Skeletal muscle tissue (tissue), 4 donors: Measurements from ENCODE around the gene ABCA2. TPM values are rescaled to one million over a fixed set of nuclear protein-coding genes. Genes with fewer than 3 reads are reported as not detected.
"Not testable (repeated sequence)": the region's sequence is repeated elsewhere in the genome, so short reads cannot be mapped to it uniquely, and the experiment has no call there.

Experiments
- H3K27ac ChIP-seq: one replicate; pipeline ENCODE4 v1.7.0; 2013; ENCODE audit warnings: mild to moderate bottlenecking, low read depth, low read length, inconsistent platforms
- H3K27me3 ChIP-seq, 3 donors: one replicate each; pipeline ENCODE4 v1.7.0; 2013; ENCODE audit warnings: low read length in 3 of 3; ENCODE audit not compliant: control insufficient read depth in 3 of 3, insufficient read depth in 3 of 3
- H3K36me3 ChIP-seq, 3 donors: one replicate each; pipeline ENCODE4 v1.7.0; 2013; ENCODE audit warnings: low read length in 3 of 3; ENCODE audit not compliant: control insufficient read depth in 3 of 3, insufficient read depth in 3 of 3
- H3K4me1 ChIP-seq, 3 donors: one replicate each; pipeline ENCODE4 v1.7.0; 2013; ENCODE audit warnings: low read length in 3 of 3, mild to moderate bottlenecking in 3 of 3; ENCODE audit not compliant: control insufficient read depth in 3 of 3, insufficient read depth in 3 of 3
- H3K4me3 ChIP-seq, 3 donors: one replicate each; pipeline ENCODE4 v1.7.0; 2013; ENCODE audit warnings: low read length in 3 of 3
- H3K9ac ChIP-seq, 3 donors: one replicate each; pipeline ENCODE4 v1.7.0; 2013; ENCODE audit warnings: low read length in 3 of 3, mild to moderate bottlenecking in 3 of 3, moderate library complexity in 2 of 3, low read depth in 1 of 3
- H3K9me3 ChIP-seq, 3 donors: one replicate each; pipeline ENCODE4 v1.7.0; 2013; ENCODE audit warnings: low read length in 3 of 3; ENCODE audit not compliant: control insufficient read depth in 3 of 3
- total RNA-seq: library from RNA; depleted of rRNA; stranded (reverse); fragments of >200 nt; gene quantifications from one replicate; pipeline ENCODE4 v1.2.3, GENCODE V29; 2014
- donor health status: Osteomylitis.

Gene ABCA2
- total RNA-seq, 1 donor from 2014 or later, result 5.2 TPM

- Histone ChIP-seq H3K4me3 (no peak overlapping the region), H3K27me3 (no peaks in the 10 kb centered on the region), H3K9me3 (no peaks in the 10 kb centered on the region), H3K4me1 (no peaks in the 10 kb centered on the region), H3K9ac (no peak overlapping the region), H3K27ac (no peak overlapping the region), H3K36me3 (peaks cover 9 to 16% (median 14%) of the 10 kb centered on the region in 3 donors)
Observed at GRCh38 chr9:137007816-137008270, 20.2 kb downstream of the ABCA2 start.

- Histone ChIP-seq H3K4me3 (no peak overlapping the region), H3K9me3 (no peaks in the 10 kb centered on the region), H3K27me3 (no peaks in the 10 kb centered on the region), H3K4me1 (no peaks in the 10 kb centered on the region), H3K27ac (no peak overlapping the region), H3K36me3 (peaks cover 7 to 13% (median 10%) of the 10 kb centered on the region in 3 donors), H3K9ac (no peak overlapping the region)
Observed at GRCh38 chr9:137007108-137007815, 20.8 kb downstream of the ABCA2 start.

GRCh38 chr9:137006116-137007003 lies 21.7 kb downstream of the ABCA2 start:
- no peaks in the 10 kb centered on the region for H3K27me3 ChIP-seq
- no peaks in the 10 kb centered on the region for H3K9me3 ChIP-seq
- H3K36me3 ChIP-seq, result peaks cover 4 to 8% (median 7%) of the 10 kb centered on the region in 3 donors
- no peak overlapping the region for H3K4me3 ChIP-seq
- H3K9ac ChIP-seq, result no peak overlapping the region
- H3K4me1 ChIP-seq, result no peaks in the 10 kb centered on the region
- H3K27ac ChIP-seq, result no peak overlapping the region

GRCh38 chr9:137004285-137004684 lies 23.8 kb downstream of the ABCA2 start:
- not testable (repeated sequence) for H3K27ac ChIP-seq, H3K4me3 ChIP-seq, H3K27me3 ChIP-seq, H3K9me3 ChIP-seq, H3K4me1 ChIP-seq, H3K9ac ChIP-seq, H3K36me3 ChIP-seq

GRCh38 chr9:137002646-137003041 lies 25.4 kb downstream of the ABCA2 start:
- Histone ChIP-seq H3K9me3 (no peaks in the 10 kb centered on the region), H3K4me3 (no peak overlapping the region), H3K36me3 (no peaks in the 10 kb centered on the region), H3K4me1 (no peaks in the 10 kb centered on the region), H3K9ac (no peak overlapping the region), H3K27ac (no peak overlapping the region), H3K27me3 (peaks cover under 1 to 4% (median 3%) of the 10 kb centered on the region in 3 donors)

GRCh38 chr9:137001857-137002645 lies 26.0 kb downstream of the ABCA2 start:
- no peak overlapping the region for H3K27ac ChIP-seq

GRCh38 chr9:137000177-137000930 lies 27.7 kb downstream of the ABCA2 start:
- Histone ChIP-seq H3K27me3 (peaks cover 6 to 15% (median 15%) of the 10 kb centered on the region in 3 donors), H3K4me1 (peaks cover 0 to 7% (median 3%) of the 10 kb centered on the region in 3 donors), H3K36me3 (no peaks in the 10 kb centered on the region), H3K9ac (no peak overlapping the region), H3K9me3 (no peaks in the 10 kb centered on the region), H3K4me3 (no peak overlapping the region), H3K27ac (no peak overlapping the region)

More at GRCh38 chr9:137001857-137002645, 26.0 kb downstream of the ABCA2 start:
- no peaks in the 10 kb centered on the region for H3K9me3 ChIP-seq
- H3K27me3 ChIP-seq, result peaks cover 3 to 10% (median 4%) of the 10 kb centered on the region in 3 donors
- no peak overlapping the region for H3K9ac ChIP-seq
- no peaks in the 10 kb centered on the region for H3K36me3 ChIP-seq
- H3K4me1 ChIP-seq, result no peaks in the 10 kb centered on the region
- no peak overlapping the region for H3K4me3 ChIP-seq

- peaks cover 7 to 14% (median 10%) of the 10 kb centered on the region in 3 donors for H3K4me1 ChIP-seq
- no peaks in the 10 kb centered on the region for H3K9me3 ChIP-seq
- no peak overlapping the region for H3K27ac ChIP-seq
Observed at GRCh38 chr9:136997830-136998234, 30.2 kb downstream of the ABCA2 start.

GRCh38 chr9:136997371-136997770 lies 30.7 kb downstream of the ABCA2 start:
- peaks cover 11 to 18% (median 13%) of the 10 kb centered on the region in 3 donors for H3K4me1 ChIP-seq
- no peaks in the 10 kb centered on the region for H3K9me3 ChIP-seq
- H3K27me3 ChIP-seq, result peaks cover 6 to 19% (median 15%) of the 10 kb centered on the region in 3 donors
- peaks cover 3 to 6% (median 3%) of the 10 kb centered on the region in 3 donors for H3K36me3 ChIP-seq
- no peak overlapping the region for H3K9ac ChIP-seq
- H3K27ac ChIP-seq, result no peak overlapping the region
- no peak overlapping the region for H3K4me3 ChIP-seq

More at GRCh38 chr9:136997830-136998234, 30.2 kb downstream of the ABCA2 start:
- Histone ChIP-seq H3K9ac (no peak overlapping the region), H3K36me3 (peaks cover 3 to 6% (median 3%) of the 10 kb centered on the region in 3 donors), H3K27me3 (peaks cover 6 to 19% (median 15%) of the 10 kb centered on the region in 3 donors), H3K4me3 (no peak overlapping the region)
